MCF 10A (cell line): ENCODE measurements around the gene LDB2. TPM values are rescaled to one million over a fixed set of nuclear protein-coding genes. Genes with fewer than 3 reads are reported as not detected.

Experiments used
- BruUV-seq: library from RNA; stranded (reverse); fragments of 400-500 nt; replicated peaks from 2 replicates; lab custom pipeline; 2021; lab: Mats Ljungman, UMichigan
- CTCF ChIA-PET: fragments of 300-600 bp; sonication (Branson Sonifier 250); formaldehyde crosslinking; extraction: SDS; loops from one replicate; lab custom pipeline; 2021; ENCODE audit warnings: antibody characterized with exemption, inconsistent platforms; lab: Yijun Ruan, JAX
- POLR2A ChIA-PET: fragments of 300-600, 350-650 bp; sonication (Branson Sonifier 250); formaldehyde crosslinking; extraction: SDS; loops from one replicate; lab custom pipeline; 2020; ENCODE audit warnings: antibody characterized with exemption, inconsistent platforms; lab: Yijun Ruan, JAX
- DNase-seq: peaks from one replicate; pipeline ENCODE4 v3.0.0-alpha.2; 2018; ENCODE audit not compliant: unreplicated experiment
- H3K27ac Mint-ChIP-seq: one replicate; pipeline ENCODE4 v1.8.0; 2022; ENCODE audit warnings: mild to moderate bottlenecking, low read depth, mixed read lengths; ENCODE audit not compliant: unreplicated experiment
- H3K27me3 Mint-ChIP-seq: one replicate; pipeline ENCODE4 v1.8.0; 2022; ENCODE audit warnings: mixed read lengths; ENCODE audit not compliant: insufficient read depth, unreplicated experiment
- H3K36me3 Mint-ChIP-seq: one replicate; pipeline ENCODE4 v1.8.0; 2022; ENCODE audit warnings: mild to moderate bottlenecking, moderate library complexity, mixed read lengths; ENCODE audit not compliant: insufficient read depth, unreplicated experiment
- H3K4me1 Mint-ChIP-seq: one replicate; pipeline ENCODE4 v1.8.0; 2022; ENCODE audit warnings: mixed read lengths; ENCODE audit not compliant: insufficient read depth, unreplicated experiment
- H3K4me3 Mint-ChIP-seq: one replicate; pipeline ENCODE4 v1.8.0; 2022; ENCODE audit warnings: mild to moderate bottlenecking, moderate library complexity, mixed read lengths; ENCODE audit not compliant: unreplicated experiment
- H3K9me3 Mint-ChIP-seq: one replicate; pipeline ENCODE4 v1.8.0; 2022; ENCODE audit warnings: mixed read lengths; ENCODE audit not compliant: unreplicated experiment
- CTCF ChIP-seq: fragments of 200-600 bp; IDR thresholded peaks from one replicate; pipeline ENCODE4 v1.8.0; 2022; ENCODE audit warnings: antibody characterized with exemption, mild to moderate bottlenecking; ENCODE audit not compliant: unreplicated experiment
- intact Hi-C: fragments of 100-400 bp; cut with micrococcal nuclease; formaldehyde crosslinking; loops from 2 replicates; pipeline ENCODE4 v1.14.1; 2022
- total RNA-seq: library from RNA; stranded (reverse); gene quantifications from 2 replicates; pipeline ENCODE4 v1.2.3, GENCODE V29; 2022

Gene LDB2
- total RNA-seq, 1 experiment from 2014 or later = not detected

GRCh38 chr4:16836324-16836723, 62.1 kb downstream of the LDB2 start:
- POLR2A ChIA-PET = no interaction called here
- DNase-seq = no peak
- no peaks in the 10 kb centered on the region for H3K9me3 Mint-ChIP-seq
- H3K36me3 Mint-ChIP-seq = no peaks in the 10 kb centered on the region
- peaks cover 28% of the 10 kb centered on the region for H3K27me3 Mint-ChIP-seq
- BruUV-seq = no TSS peak
- intact Hi-C loops = no loop called here
- CTCF ChIA-PET = interaction anchor here (0.9 kb wide), 1 partner anchor 72 kb away, joined by 3 read pairs; no protein-coding TSS in a partner anchor
- H3K4me1 Mint-ChIP-seq = no peaks in the 10 kb centered on the region
- no peak overlapping the region for H3K4me3 Mint-ChIP-seq
- H3K27ac Mint-ChIP-seq = no peak overlapping the region
- no peak for TF ChIP-seq CTCF

- intact Hi-C loops = no loop called here
- H3K4me3 Mint-ChIP-seq = no peak overlapping the region
- no peak for TF ChIP-seq CTCF
- ChIA-PET POLR2A (no interaction called here), CTCF (interaction anchor here (0.9 kb wide), 1 partner anchor 71 kb away, joined by 3 read pairs; no protein-coding TSS in a partner anchor)
- H3K27me3 Mint-ChIP-seq = peaks cover 34% of the 10 kb centered on the region
- no peaks in the 10 kb centered on the region for H3K9me3 Mint-ChIP-seq
- no peaks in the 10 kb centered on the region for H3K4me1 Mint-ChIP-seq
- no peak overlapping the region for H3K27ac Mint-ChIP-seq
- H3K36me3 Mint-ChIP-seq = no peaks in the 10 kb centered on the region
- DNase-seq = no peak
- no TSS peak for BruUV-seq
Observed at GRCh38 chr4:16835597-16836247, 62.7 kb downstream of the LDB2 start.

- H3K4me3 Mint-ChIP-seq = no peak overlapping the region
- no peak overlapping the region for H3K27ac Mint-ChIP-seq
- no TSS peak for BruUV-seq
Observed at GRCh38 chr4:16834814-16835213, 63.6 kb downstream of the LDB2 start.

GRCh38 chr4:16833722-16834121, 64.7 kb downstream of the LDB2 start:
- no peaks in the 10 kb centered on the region for H3K4me1 Mint-ChIP-seq
- H3K27me3 Mint-ChIP-seq = peaks cover 54% of the 10 kb centered on the region
- POLR2A ChIA-PET = no interaction called here
- CTCF ChIA-PET = no interaction called here
- intact Hi-C loops = no loop called here
- H3K4me3 Mint-ChIP-seq = no peak overlapping the region
- no peak overlapping the region for H3K27ac Mint-ChIP-seq
- no peak for DNase-seq
- no peak for TF ChIP-seq CTCF
- BruUV-seq = no TSS peak
- no peaks in the 10 kb centered on the region for H3K9me3 Mint-ChIP-seq
- no peaks in the 10 kb centered on the region for H3K36me3 Mint-ChIP-seq

More at GRCh38 chr4:16834814-16835213, 63.6 kb downstream of the LDB2 start:
- no peak for TF ChIP-seq CTCF
- H3K27me3 Mint-ChIP-seq = peaks cover 43% of the 10 kb centered on the region
- no peaks in the 10 kb centered on the region for H3K4me1 Mint-ChIP-seq
- no peaks in the 10 kb centered on the region for H3K9me3 Mint-ChIP-seq
- POLR2A ChIA-PET = no interaction called here
- no peaks in the 10 kb centered on the region for H3K36me3 Mint-ChIP-seq
- intact Hi-C loops = no loop called here
- no peak for DNase-seq
- CTCF ChIA-PET = no interaction called here
